ENCODE measurements around the gene TNS4. TPM values are rescaled to one million over a fixed set of nuclear protein-coding genes. Genes with fewer than 3 reads are reported as not detected.

TNS4 gene
- total RNA-seq, 1 experiment from 2014 or later, result 0.59 TPM

- Histone ChIP-seq H3K27ac (ENCODE audit: insufficient read length, low read depth, low read length) (no peak overlapping the region), H2AK5ac (ENCODE audit: insufficient read length, low read length) (no peak overlapping the region), H2BK12ac (ENCODE audit: insufficient read length, low read depth, low read length) (no peak overlapping the region), H2AFZ (ENCODE audit: low read length) (no peak overlapping the region), H4K91ac (ENCODE audit: insufficient read length, low read depth, low read length) (no peak overlapping the region), H3K9ac (ENCODE audit: extremely low read depth, insufficient read length, low read length) (no peak overlapping the region), H3K23ac (ENCODE audit: insufficient read length, low read depth, low read length) (no peak overlapping the region), H3K27me3 (ENCODE audit: insufficient read depth, low read length) (no peaks in the 10 kb centered on the region), H3T11ph (ENCODE audit: low read length) (no peak overlapping the region), H2BK15ac (ENCODE audit: low read depth, low read length) (no peak overlapping the region), H3K4me1 (ENCODE audit: insufficient read depth, low read length) (peaks cover 7% of the 10 kb centered on the region; the same call in 1 of the 2 replicates), H3K23me2 (ENCODE audit: insufficient read length, low read depth, low read length, poor library complexity, severe bottlenecking) (no peaks in the 10 kb centered on the region), H3K4ac (ENCODE audit: low read depth, low read length) (no peak overlapping the region), H3K56ac (ENCODE audit: insufficient read length, low read depth, low read length) (no peak overlapping the region), H4K8ac (replicated peaks; ENCODE audit: insufficient read length, low read depth, low read length) (no peak overlapping the region), H3K79me1 (ENCODE audit: insufficient read depth, low read depth, low read length, poor library complexity, severe bottlenecking) (no peaks in the 10 kb centered on the region), H3K14ac (ENCODE audit: insufficient read depth, low read length) (no peak overlapping the region), H3K4me2 (ENCODE audit: insufficient read depth, insufficient read length, low read length) (no peak overlapping the region), H3K79me2 (ENCODE audit: insufficient read depth, low read length) (no peaks in the 10 kb centered on the region), H3K18ac (ENCODE audit: insufficient read length, low read depth, low read length) (no peak overlapping the region), H2BK20ac (ENCODE audit: low read depth, low read length, poor library complexity, severe bottlenecking) (no peak overlapping the region), H2BK120ac (ENCODE audit: low read depth, low read length, poor library complexity, severe bottlenecking) (no peak overlapping the region), H4K20me1 (ENCODE audit: control insufficient read depth, insufficient read depth, insufficient read length) (peaks cover 2% of the 10 kb centered on the region), H3K9me3 (ENCODE audit: control insufficient read depth, low read depth, low read length) (no peaks in the 10 kb centered on the region), H4K5ac (ENCODE audit: insufficient read length, low read depth, low read length) (no peak overlapping the region), H2BK5ac (ENCODE audit: insufficient read length, low read length) (no peak overlapping the region)
- Mint-ChIP-seq H3K36me3 (ENCODE audit: insufficient read depth in 1 of 3, low read depth in 3 of 3) (peaks cover 26 to 35% (median 27%) of the 10 kb centered on the region in 3 experiments; a peak in 6 of 7 replicates), H3K9me3 (no peaks in the 10 kb centered on the region), H3K4me3 (peak overlapping the region in 1 of 2 experiments; percentile 22; a peak in 1 of 5 replicates), H3K27me3 (ENCODE audit: low read depth) (no peaks in the 10 kb centered on the region), H3K4me1 (peaks cover 31 to 48% of the 10 kb centered on the region in 2 experiments), H3K27ac (peak overlapping the region in 2 of 3 experiments; percentile 1 to 74; a peak in 3 of 7 replicates)
- no peak for TF ChIP-seq CTCF (conservative IDR thresholded peaks at IDR 0.05)
- DNase-seq, result no peak
- no CpG with 5 or more reads among the region's 12 CpGs for WGBS (ENCODE audit: extremely low coverage, insufficient read length, low lambda C conversion rate)
Observed at GRCh38 chr17:40458851-40459482, 42.5 kb downstream of the TNS4 start.
